ENCODE data around the gene TMPRSS6. TPM values are rescaled to one million over a fixed set of nuclear protein-coding genes. Genes with fewer than 3 reads are reported as not detected.

TMPRSS6 gene
- total and polyA plus RNA-seq, 12 donors = under 0.01 to 1.2 (median 0.08) TPM; not detected in 7

GRCh38 chr22:37101311-37102066 lies 8.0 kb downstream of the TMPRSS6 start:
- DNase-seq = no peak
- H3K36me3 ChIP-seq (replicated peaks in 1 of 2) = no peaks in the 10 kb centered on the region
- no peaks in the 10 kb centered on the region for H3K27me3 ChIP-seq
- no peak overlapping the region for H3K4me3 ChIP-seq
- no peaks in the 10 kb centered on the region for H3K9me3 ChIP-seq (replicated peaks in 1 of 3)
- 83 to 97% (median 88%) methylated on average over 7 to 10 of the region's 10 CpGs for WGBS, 4 donors
- H3K27ac ChIP-seq = no peak overlapping the region
- H3K4me1 ChIP-seq (replicated peaks in 1 of 2) = no peaks in the 10 kb centered on the region
- TF ChIP-seq CTCF (IDR thresholded peaks at IDR 0.05) (no peak), POLR2A (IDR thresholded peaks at IDR 0.05) (no peak)
- intact Hi-C loops (cut with DNase I) = no loop called here

GRCh38 chr22:37100589-37101127 lies 8.9 kb downstream of the TMPRSS6 start:
- Histone ChIP-seq H3K9me3 (replicated peaks in 1 of 3) (no peaks in the 10 kb centered on the region), H3K27ac (no peak overlapping the region), H3K27me3 (peaks cover 2% of the 10 kb centered on the region), H3K36me3 (replicated peaks in 1 of 2) (no peaks in the 10 kb centered on the region), H3K4me1 (replicated peaks in 1 of 2) (no peaks in the 10 kb centered on the region), H3K4me3 (no peak overlapping the region)
- WGBS, 4 donors = 71 to 80% (median 78%) methylated on average over 8 of the region's 8 CpGs
- DNase-seq = no peak
- intact Hi-C loops (cut with DNase I) = no loop called here
- TF ChIP-seq POLR2A (IDR thresholded peaks at IDR 0.05) (no peak), CTCF (IDR thresholded peaks at IDR 0.05) (no peak)

GRCh38 chr22:37098976-37099591 lies 10.4 kb downstream of the TMPRSS6 start:
- WGBS, 4 donors = 66 to 71% (median 69%) methylated on average over 9 to 10 of the region's 10 CpGs
- Histone ChIP-seq H3K9me3 (replicated peaks in 1 of 3) (no peaks in the 10 kb centered on the region), H3K4me3 (no peak overlapping the region), H3K27ac (no peak overlapping the region), H3K4me1 (replicated peaks in 1 of 2) (no peaks in the 10 kb centered on the region), H3K36me3 (replicated peaks in 1 of 2) (no peaks in the 10 kb centered on the region), H3K27me3 (peaks cover 4% of the 10 kb centered on the region)
- DNase-seq = no peak
- intact Hi-C loops (cut with DNase I) = no loop called here
- TF ChIP-seq POLR2A (IDR thresholded peaks at IDR 0.05) = no peak
- TF ChIP-seq CTCF (IDR thresholded peaks at IDR 0.05) = no peak

GRCh38 chr22:37097346-37097745 lies 12.2 kb downstream of the TMPRSS6 start:
- no peak for TF ChIP-seq POLR2A (IDR thresholded peaks at IDR 0.05)
- TF ChIP-seq CTCF (IDR thresholded peaks at IDR 0.05) = no peak
- Histone ChIP-seq H3K4me3 (no peak overlapping the region), H3K27ac (no peak overlapping the region), H3K36me3 (replicated peaks in 1 of 2) (no peaks in the 10 kb centered on the region), H3K9me3 (replicated peaks in 1 of 3) (no peaks in the 10 kb centered on the region), H3K4me1 (replicated peaks in 1 of 2) (no peaks in the 10 kb centered on the region), H3K27me3 (peaks cover 4% of the 10 kb centered on the region)
- intact Hi-C loops (cut with DNase I) = no loop called here
- WGBS, 4 donors = 78 to 80% (median 80%) methylated on average over 2 to 13 of the region's 13 CpGs
- no peak for DNase-seq

Measured in adrenal gland (tissue), 12 donors.